Renal pelvis (tissue), 4 donors: ENCODE measurements around the gene NOC4L. TPM values are rescaled to one million over a fixed set of nuclear protein-coding genes. Genes with fewer than 3 reads are reported as not detected.
"Not testable (repeated sequence)": the region's sequence is repeated elsewhere in the genome, so short reads cannot be mapped to it uniquely, and the experiment has no call there.

Experiments used
- DNase-seq: peaks from one replicate; pipeline ENCODE4 v3.0.0-alpha.2; 2013
- polyA plus RNA-seq, 3 donors: library from polyadenylated mRNA; unstranded; fragments of 120-200 nt; gene quantifications; one replicate each; pipeline ENCODE4 v1.2.1, GENCODE V29; 2013; ENCODE audit not compliant: insufficient read length in 3 of 3

NOC4L gene
- polyA plus RNA-seq, 3 donors: 16.1 to 22.8 (median 21.0) TPM

GRCh38 chr12:132116709-132117557 is 27.3 kb upstream of the NOC4L start:
- DNase-seq: no peak

GRCh38 chr12:132117558-132117875 is 26.7 kb upstream of the NOC4L start:
- DNase-seq: no peak

GRCh38 chr12:132118876-132119275 is 25.4 kb upstream of the NOC4L start:
- DNase-seq: no peak

GRCh38 chr12:132121283-132121682 is 23.0 kb upstream of the NOC4L start:
- no peak for DNase-seq

DNA sequence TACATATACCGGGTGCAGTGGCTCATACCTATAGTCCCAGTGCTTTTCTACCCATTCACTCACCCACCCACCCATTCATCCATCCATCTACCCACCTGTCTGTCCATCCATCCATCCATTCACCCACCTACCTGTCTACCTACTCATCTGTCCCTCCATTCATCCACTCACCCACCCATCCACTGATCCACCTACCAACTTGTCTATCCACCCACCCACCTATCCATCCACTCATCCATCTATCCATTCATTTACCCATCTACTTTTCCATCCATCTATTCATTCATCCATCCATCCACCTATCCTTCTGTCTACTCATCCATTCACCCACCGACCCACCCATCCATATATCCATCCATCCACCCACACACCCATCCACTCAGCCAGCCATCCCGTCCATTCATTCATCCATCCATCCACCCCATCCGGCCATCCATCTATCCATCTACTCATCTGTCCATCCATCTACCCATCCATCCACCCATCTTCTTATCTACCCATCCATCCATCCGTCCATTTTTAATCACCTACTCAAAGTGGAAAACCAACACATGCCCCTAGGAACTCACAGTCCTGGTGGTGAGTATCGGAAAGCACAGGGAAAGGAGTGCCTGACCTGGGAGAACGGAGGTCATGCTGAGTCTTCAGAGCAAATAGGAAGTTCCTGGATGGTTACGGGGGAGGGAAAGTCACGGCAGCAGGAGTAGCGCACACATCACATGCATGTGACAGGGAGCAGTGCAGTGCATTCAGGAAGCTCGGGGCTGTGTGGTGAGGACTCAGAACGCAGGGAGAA is 20.1 kb upstream of the NOC4L start:
- DNase-seq: no peak

- no peak for DNase-seq
These were observed 19.4 kb upstream of the NOC4L start for GRCh38 chr12:132124766-132125425.

DNA sequence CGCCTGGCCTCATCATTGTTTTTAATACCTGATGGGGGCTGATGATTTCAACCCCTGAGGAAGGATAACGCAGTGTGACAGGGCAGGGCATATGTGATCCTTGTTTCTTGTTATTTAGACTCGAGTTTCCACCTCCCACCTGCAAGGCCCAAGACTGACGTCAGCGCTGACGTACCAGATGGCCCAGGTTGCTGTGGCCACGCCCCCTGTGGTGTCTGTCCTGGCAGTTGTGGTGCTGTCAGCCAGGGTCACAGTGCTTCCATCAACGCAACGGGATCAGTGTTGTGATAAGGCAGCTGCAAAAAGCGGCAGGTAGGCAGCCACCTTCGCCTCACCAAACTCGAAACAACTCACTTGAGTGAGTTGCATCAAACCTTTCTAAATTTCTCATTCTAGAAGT is 18.5 kb upstream of the NOC4L start:
- DNase-seq: no peak

DNA sequence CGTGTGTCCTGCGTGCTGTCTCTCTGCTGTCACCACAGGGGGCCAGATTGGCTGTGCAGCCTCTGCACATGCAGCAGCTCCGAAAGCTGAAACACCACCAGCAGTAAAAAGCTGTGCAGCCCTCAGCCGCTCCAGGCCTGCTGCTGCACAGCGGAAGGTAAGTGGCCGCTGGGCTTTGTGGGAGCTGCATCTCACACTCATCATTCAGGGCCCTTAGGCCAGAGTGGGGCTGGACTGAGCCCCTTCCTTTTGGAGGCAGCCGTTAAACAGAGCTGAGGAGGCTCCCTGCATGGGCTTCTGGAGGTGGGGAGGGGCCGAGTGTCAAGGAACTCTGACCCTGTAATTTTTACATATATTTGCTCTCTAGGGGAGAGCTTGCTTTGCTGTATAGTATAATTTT is 17.2 kb upstream of the NOC4L start:
- no peak for DNase-seq

GRCh38 chr12:132129007-132129406 is 15.2 kb upstream of the NOC4L start:
- DNase-seq: no peak

- no peak for DNase-seq
These were observed 13.6 kb upstream of the NOC4L start for GRCh38 chr12:132130690-132131089.

- DNase-seq: no peak
These were observed 13.0 kb upstream of the NOC4L start for GRCh38 chr12:132131229-132131628.

DNA sequence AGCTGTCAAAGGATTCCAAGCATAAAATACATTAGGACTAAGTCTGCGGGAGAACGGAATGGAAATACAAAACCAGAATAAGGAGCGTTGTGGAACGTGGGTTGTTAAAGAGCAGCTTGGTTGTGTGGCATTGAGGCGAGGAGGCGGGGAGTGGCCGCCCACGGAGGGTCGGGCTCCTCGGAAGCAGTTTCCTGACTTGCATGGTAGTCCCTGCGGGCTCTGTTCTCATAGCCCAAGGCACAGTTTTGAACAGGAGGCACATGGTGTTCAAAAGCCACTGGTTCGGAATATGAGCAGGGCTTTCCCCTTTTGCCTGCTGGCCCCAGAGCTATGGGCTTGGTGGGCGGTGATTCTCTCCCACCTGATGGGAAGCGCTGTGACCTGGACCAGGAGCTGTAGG is 12.3 kb upstream of the NOC4L start:
- no peak for DNase-seq

- DNase-seq: no peak
These were observed 11.4 kb upstream of the NOC4L start for GRCh38 chr12:132132609-132133430.

DNA sequence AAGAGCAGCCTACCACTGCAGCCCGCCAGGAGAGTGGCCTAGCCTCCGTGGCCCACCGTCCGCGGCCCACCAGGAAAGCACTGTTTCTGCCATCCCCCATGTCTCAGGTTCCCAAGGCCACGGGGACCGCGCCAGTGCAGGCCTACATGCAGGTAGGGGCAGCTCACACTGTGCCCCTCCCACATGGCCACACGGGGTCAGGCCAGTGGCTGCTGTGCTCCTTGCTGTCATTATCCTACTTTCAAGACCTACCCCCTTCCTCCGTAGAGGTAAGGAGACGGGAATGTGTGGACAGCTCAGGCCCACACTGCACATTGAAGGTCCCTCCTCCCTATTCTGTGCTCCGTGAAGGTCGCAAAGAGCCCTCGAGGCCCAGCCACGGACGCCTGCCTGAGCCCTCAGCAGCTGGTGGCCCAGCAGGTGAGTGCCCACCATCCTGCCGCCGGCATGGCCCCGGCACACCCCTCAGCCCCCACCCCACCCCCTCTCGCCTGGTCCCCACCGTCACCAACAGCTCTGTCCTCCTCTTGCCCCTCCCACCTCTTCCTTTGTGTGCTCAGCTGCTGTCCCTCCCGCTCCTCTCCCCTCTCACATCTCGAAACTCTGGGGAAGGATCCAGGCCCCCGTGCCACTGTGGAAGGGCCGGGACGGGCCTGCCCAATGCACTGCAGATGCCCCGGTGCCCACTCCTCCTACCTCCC is 10.2 kb upstream of the NOC4L start:
- no peak for DNase-seq

DNA sequence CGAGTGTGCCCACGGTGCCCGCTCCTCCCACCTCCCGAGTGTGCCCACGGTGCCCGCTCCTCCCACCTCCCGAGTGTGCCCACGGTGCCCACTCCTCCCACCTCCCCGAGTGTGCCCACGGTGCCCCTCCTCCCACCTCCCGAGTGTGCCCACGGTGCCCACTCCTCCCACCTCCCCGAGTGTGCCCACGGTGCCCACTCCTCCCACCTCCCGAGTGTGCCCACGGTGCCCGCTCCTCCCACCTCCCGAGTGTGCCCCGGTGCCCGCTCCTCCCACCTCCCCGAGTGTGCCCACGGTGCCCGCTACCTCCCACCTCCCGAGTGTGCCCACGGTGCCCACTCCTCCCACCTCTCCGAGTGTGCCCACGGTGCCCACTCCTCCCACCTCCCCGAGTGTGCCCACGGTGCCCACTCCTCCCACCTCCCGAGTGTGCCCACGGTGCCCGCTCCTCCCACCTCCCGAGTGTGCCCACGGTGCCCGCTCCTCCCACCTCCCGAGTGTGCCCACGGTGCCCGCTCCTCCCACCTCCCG is 9.5 kb upstream of the NOC4L start:
- not testable (repeated sequence) for DNase-seq

GRCh38 chr12:132136226-132136625 is 8.0 kb upstream of the NOC4L start:
- DNase-seq: not testable (repeated sequence)

DNA sequence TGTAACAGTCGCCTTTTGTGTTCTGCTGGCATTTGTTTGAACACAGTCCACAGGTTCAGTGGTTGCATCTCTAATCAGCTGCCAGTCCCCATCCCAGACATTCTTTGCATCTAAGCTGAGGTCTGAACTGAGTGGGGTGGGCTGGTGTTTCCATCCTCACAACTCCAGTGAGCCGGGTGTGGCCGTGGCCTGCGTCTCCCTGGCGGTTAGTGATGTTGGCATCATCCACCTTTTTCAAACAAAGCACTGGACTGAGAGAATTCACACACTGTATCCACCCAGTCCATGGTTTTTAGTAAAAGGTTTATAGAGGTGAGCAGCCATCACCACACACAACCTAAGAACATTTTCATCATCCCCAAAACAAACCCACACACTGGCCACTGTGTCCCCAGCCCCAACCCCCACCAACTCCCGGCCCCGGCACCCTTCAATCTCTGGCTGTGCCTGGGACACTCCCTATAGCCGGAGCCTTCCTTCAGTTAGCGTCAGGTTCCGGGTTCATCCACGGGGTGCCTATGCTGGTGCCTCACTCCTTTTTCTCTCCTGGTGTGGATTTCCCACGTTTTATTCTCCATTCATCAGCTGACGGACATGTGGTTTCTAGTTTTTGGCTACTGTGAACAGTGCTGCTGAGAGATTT is 6.7 kb upstream of the NOC4L start:
- no peak for DNase-seq

- DNase-seq: no peak
These were observed 5.1 kb upstream of the NOC4L start for GRCh38 chr12:132138941-132139871.

GRCh38 chr12:132139912-132140311 is 4.3 kb upstream of the NOC4L start:
- no peak for DNase-seq
